PFSK-1 (cell line): ENCODE measurements around the gene C2CD5.

Source experiments
- SIN3A ChIP-seq: IDR thresholded peaks from 2 replicates; pipeline ENCODE4 v1.6.1; 2012; ENCODE audit warnings: mild to moderate bottlenecking, low read length, moderate library complexity, borderline replicate concordance; ENCODE audit not compliant: insufficient read depth
- TAF1 ChIP-seq: IDR thresholded peaks from 2 replicates; pipeline ENCODE4 v1.6.1; 2012; ENCODE audit warnings: low read length, control low read depth, borderline replicate concordance; ENCODE audit not compliant: insufficient read depth
- TF ChIP-seq, protein P1 (sequence below), 2 experiments: IDR thresholded peaks; 2 replicates each; pipeline versions ENCODE4 v1.6.1 to v1.8.0; 2011 to 2012; ENCODE audit warnings: low read depth in 2 of 2, low read length in 2 of 2, control low read depth in 1 of 2, inconsistent platforms in 1 of 2, mild to moderate bottlenecking in 1 of 2, moderate library complexity in 1 of 2; ENCODE audit not compliant: insufficient read depth in 1 of 2

DNA sequence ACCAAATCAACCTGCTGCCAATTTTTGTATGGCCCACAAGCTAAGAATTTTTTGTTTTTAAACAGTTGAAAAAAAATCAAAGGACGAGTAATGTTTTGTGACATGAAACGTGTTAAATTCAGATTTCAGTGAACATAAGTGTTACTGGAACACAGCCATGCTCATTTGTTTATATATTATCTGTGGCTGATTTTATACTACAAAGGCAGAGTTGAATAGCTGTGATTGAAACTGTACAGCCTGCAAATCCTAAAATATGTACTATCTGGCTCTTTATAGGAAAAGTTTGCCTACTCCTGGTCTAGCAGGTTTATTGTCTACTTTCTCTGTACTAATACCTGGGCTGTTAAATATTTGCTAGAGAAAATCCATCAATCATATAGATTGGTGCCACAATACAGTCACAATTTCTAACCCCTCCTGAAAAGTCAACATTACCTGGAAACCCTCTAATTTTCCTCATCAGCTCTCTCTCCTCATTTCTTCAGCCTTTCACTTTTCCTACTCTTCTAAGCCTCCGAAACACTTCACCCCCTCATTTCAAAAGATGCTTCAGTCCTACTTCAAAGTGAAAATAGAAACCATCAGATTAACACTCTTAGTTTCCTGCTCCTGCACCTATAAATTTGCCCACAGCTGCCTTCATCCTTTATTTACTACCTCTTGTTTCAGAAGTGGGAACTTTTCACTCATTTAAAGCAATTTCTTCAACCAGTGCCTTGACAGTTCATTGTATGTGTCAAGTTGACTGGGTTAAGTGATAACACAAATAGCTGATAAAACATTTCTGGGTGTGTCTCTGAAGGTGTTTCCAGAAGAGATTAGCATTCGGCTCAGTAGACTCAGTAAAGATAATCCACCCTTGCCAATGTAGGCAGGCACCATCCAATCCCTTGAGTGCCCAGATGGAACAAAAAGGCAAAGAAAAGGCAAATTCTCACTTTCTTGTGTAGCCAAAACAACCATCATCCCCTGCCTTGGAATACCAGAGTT lies 18.0 kb upstream of the C2CD5 start:
- TF ChIP-seq, protein P1, sequence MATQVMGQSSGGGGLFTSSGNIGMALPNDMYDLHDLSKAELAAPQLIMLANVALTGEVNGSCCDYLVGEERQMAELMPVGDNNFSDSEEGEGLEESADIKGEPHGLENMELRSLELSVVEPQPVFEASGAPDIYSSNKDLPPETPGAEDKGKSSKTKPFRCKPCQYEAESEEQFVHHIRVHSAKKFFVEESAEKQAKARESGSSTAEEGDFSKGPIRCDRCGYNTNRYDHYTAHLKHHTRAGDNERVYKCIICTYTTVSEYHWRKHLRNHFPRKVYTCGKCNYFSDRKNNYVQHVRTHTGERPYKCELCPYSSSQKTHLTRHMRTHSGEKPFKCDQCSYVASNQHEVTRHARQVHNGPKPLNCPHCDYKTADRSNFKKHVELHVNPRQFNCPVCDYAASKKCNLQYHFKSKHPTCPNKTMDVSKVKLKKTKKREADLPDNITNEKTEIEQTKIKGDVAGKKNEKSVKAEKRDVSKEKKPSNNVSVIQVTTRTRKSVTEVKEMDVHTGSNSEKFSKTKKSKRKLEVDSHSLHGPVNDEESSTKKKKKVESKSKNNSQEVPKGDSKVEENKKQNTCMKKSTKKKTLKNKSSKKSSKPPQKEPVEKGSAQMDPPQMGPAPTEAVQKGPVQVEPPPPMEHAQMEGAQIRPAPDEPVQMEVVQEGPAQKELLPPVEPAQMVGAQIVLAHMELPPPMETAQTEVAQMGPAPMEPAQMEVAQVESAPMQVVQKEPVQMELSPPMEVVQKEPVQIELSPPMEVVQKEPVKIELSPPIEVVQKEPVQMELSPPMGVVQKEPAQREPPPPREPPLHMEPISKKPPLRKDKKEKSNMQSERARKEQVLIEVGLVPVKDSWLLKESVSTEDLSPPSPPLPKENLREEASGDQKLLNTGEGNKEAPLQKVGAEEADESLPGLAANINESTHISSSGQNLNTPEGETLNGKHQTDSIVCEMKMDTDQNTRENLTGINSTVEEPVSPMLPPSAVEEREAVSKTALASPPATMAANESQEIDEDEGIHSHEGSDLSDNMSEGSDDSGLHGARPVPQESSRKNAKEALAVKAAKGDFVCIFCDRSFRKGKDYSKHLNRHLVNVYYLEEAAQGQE (IDR thresholded peaks at IDR 0.05; ENCODE audit: insufficient read depth in 1 of 2, low read depth in 2 of 2, low read length in 2 of 2), result no peak
- TF ChIP-seq TAF1 (no peak), SIN3A (no peak)
